Mucosa of descending colon (tissue), 3 donors: ENCODE measurements around the gene SMC5. TPM values are rescaled to one million over a fixed set of nuclear protein-coding genes. Genes with fewer than 3 reads are reported as not detected.

ENCODE experiments used
- ATAC-seq: fragments of 200-7000 bp; cut with Tn5 transposase; one replicate; pipeline ENCODE4 v1.9.1; 2020; ENCODE audit warnings: mild to moderate bottlenecking, moderate library complexity
- DNase-seq, 3 donors: peaks; one replicate each; pipeline ENCODE4 v3.0.0-alpha.2; 2020
- H3K36me3 ChIP-seq: fragments of 200-600 bp; one replicate; pipeline ENCODE4 v1.8.0; 2021; ENCODE audit warnings: low read depth, mild to moderate bottlenecking
- H3K4me1 ChIP-seq: fragments of 200-600 bp; one replicate; pipeline ENCODE4 v1.8.0; 2021; ENCODE audit warnings: low read depth, mild to moderate bottlenecking
- H3K4me3 ChIP-seq: fragments of 200-600 bp; one replicate; pipeline ENCODE4 v1.8.0; 2021; ENCODE audit warnings: mild to moderate bottlenecking
- H3K9me3 ChIP-seq: fragments of 200-600 bp; one replicate; pipeline ENCODE4 v1.8.0; 2021; ENCODE audit warnings: mild to moderate bottlenecking
- intact Hi-C, 2 donors: fragments of 100-400 bp; cut with DNase I in 1 of 2; cut with micrococcal nuclease in 1 of 2; formaldehyde crosslinking; loops; one replicate each; pipeline versions ENCODE4 v1.11.0 to v1.11.1; 2022; cut with DNase I, micrococcal nuclease
- total RNA-seq, 3 donors: library from RNA; stranded (reverse); fragmentation: NEBNext Ultra II Directional in 2 of 3; extraction: Animal tissue kit (Norgen Biotek cat#: 25700) in 2 of 3; gene quantifications; one replicate each; pipeline versions ENCODE4 v1.2.1 to v1.2.4, GENCODE V29; 2021 to 2023
- TF ChIP-seq, protein P1 (sequence below): fragments of 200-600 bp; IDR thresholded peaks from one replicate; pipeline ENCODE4 v1.8.0; 2022; ENCODE audit warnings: antibody characterized with exemption, mild to moderate bottlenecking
- donor health status: DM: no; HTN: no; CAD: no; lungs with moderate emphysema.
- donor health status: DM: no; HTN: no; CAD: no.
- donor health status: DM: no; HTN: yes; CAD: no.

The SMC5 gene
- total RNA-seq, 3 donors from 2014 or later = 23.7 to 32.1 (median 31.7) TPM

DNA sequence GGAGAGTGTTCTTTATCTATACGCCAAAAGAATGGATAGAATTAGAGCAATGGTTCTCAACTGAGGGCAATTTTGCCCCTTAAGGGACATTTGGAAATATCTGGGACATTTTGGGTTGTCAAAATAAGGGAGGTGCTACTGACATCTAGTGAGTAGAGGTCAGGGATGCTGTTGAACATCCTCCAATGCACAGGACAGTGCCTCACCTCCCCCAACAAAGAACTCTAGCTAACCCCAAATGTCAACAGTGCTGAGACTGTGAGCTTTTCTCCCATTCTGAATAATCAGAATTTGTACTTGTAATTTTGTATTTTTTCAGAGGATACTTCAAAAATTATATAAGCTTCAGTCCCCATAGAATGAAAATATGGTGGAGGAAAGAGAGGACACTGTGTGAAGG lies 8.6 kb upstream of the SMC5 start:
- no peak for ATAC-seq
- TF ChIP-seq, protein P1, sequence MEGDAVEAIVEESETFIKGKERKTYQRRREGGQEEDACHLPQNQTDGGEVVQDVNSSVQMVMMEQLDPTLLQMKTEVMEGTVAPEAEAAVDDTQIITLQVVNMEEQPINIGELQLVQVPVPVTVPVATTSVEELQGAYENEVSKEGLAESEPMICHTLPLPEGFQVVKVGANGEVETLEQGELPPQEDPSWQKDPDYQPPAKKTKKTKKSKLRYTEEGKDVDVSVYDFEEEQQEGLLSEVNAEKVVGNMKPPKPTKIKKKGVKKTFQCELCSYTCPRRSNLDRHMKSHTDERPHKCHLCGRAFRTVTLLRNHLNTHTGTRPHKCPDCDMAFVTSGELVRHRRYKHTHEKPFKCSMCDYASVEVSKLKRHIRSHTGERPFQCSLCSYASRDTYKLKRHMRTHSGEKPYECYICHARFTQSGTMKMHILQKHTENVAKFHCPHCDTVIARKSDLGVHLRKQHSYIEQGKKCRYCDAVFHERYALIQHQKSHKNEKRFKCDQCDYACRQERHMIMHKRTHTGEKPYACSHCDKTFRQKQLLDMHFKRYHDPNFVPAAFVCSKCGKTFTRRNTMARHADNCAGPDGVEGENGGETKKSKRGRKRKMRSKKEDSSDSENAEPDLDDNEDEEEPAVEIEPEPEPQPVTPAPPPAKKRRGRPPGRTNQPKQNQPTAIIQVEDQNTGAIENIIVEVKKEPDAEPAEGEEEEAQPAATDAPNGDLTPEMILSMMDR = no peak
- Histone ChIP-seq H3K36me3 (no peaks in the 10 kb centered on the region), H3K4me1 (no peaks in the 10 kb centered on the region), H3K4me3 (no peak overlapping the region), H3K9me3 (no peaks in the 10 kb centered on the region)
- intact Hi-C loops = loop anchor here in 1 of 2 donors (10.0 kb wide), 1 partner anchor 55 kb away; no protein-coding TSS in a partner anchor
- DNase-seq = no peak

DNA sequence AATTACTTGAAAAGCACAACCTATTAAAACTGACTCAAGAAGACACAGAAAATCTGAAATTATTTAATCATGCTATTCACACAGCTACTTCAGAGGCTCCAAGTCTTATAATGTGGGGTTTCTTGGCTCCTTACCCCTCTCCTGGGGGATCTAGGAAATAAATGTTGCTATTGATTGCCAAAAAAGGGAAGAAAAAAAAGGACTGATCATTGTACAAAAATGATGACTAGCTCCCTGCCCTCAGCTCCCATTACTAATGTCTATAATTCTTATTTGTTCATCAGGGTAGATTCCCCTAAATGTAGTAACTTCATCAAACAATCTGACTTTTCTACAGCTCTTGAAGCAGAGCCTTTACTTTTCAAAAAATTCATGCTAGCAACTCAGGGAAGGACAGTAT lies 3.3 kb upstream of the SMC5 start:
- Histone ChIP-seq H3K4me3 (no peak overlapping the region), H3K36me3 (no peaks in the 10 kb centered on the region), H3K9me3 (no peaks in the 10 kb centered on the region), H3K4me1 (peaks cover 13% of the 10 kb centered on the region)
- no peak for ATAC-seq
- DNase-seq = no peak
- TF ChIP-seq, protein P1 = no peak
- intact Hi-C loops = loop anchor here in 1 of 2 donors (10.0 kb wide), 1 partner anchor 61 kb away; no protein-coding TSS in a partner anchor

DNA sequence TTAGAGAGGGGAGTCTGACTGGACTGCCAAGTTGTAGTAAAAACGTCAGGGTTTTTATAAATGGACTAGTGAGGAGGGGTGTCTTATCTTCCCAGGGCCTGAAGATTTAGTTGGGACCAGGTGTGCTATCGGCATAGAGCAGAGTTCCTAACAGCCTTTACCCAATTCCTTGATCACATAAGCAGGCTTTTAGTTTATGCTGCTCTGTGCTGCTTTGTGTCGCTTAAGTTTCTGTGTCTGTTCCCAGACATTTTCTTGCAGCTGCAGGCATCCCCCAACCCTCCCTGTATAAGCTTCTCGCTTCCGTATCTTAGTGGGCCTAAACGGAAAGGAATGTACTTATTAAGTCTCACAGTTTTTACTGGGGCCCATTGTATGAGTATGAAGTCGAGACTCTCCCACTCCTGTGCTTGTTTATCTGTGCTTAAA lies 2.6 kb upstream of the SMC5 start:
- Histone ChIP-seq H3K4me3 (no peak overlapping the region), H3K36me3 (no peaks in the 10 kb centered on the region), H3K4me1 (peaks cover 19% of the 10 kb centered on the region), H3K9me3 (no peaks in the 10 kb centered on the region)
- DNase-seq = peak in 1 of 3 donors; percentile 31
- TF ChIP-seq, protein P1 = no peak
- no peak for ATAC-seq
- intact Hi-C loops = loop anchor here in 1 of 2 donors (10.0 kb wide), 1 partner anchor 61 kb away; no protein-coding TSS in a partner anchor

DNA sequence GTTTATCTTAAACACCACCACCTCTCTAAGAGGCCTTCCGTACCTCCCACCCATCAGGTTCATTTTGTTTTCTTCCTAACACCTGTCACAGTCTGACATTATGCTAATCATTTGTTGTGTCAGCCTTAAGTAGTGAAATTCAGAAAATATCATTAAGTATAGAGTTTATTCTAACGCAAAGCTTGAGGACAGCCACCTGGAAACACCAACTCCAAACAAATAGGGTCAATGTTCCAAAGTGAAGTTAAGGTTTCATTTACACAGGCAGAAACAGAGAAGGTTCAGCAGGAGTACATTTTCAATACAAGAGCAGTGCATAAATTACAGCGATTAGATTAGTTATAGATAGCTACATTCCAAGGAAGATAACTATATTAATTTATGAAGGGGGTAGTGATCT lies 1.3 kb upstream of the SMC5 start:
- ATAC-seq (no peak), DNase-seq (no peak)
- Histone ChIP-seq H3K4me1 (peaks cover 28% of the 10 kb centered on the region), H3K4me3 (no peak overlapping the region), H3K36me3 (no peaks in the 10 kb centered on the region), H3K9me3 (no peaks in the 10 kb centered on the region)
- TF ChIP-seq, protein P1 = no peak
- intact Hi-C loops = loop anchor here in 1 of 2 donors (10.0 kb wide), 1 partner anchor 63 kb away; no protein-coding TSS in a partner anchor

DNA sequence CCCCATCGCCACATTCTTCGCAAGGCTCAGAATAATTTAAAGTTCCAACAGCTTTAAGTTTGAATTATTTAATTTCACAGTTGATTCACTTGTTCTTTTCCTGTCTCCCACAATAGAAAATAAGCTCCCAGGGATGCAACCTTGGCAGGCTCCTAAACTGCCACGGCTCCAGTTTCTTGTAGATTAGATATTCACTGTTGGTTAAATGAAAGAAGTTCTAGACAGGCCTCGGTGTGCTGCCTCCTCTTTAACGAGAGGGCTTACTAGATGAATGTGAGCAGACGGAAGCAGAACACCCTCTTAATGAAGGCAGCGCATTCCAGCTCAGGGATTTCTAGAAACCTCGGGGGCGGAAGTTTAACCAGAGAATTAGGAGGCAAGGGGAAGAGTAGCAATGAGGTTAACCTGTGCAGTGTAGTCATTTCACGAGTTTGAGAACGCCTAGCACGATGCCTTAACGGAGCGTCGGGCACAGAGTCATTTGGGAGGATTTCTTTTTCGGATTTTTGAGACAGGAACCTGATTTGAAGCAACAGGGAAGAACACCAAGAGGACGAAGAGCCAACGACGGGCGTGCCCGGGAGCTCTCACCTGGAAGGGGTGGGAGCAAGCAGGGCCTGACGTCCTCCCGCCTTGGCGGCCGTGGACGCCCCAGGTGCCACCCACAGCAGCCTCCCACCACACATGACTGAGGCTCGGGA lies 637 bp upstream of the SMC5 start:
- Histone ChIP-seq H3K4me1 (peaks cover 28% of the 10 kb centered on the region), H3K9me3 (no peaks in the 10 kb centered on the region), H3K36me3 (no peaks in the 10 kb centered on the region), H3K4me3 (peak overlapping the region; percentile 12)
- ATAC-seq = peak; percentile 87
- TF ChIP-seq, protein P1 = no peak
- DNase-seq = peak; percentile 85 to 89 (median 87)
- intact Hi-C loops = loop anchor here in 1 of 2 donors (10.0 kb wide), 1 partner anchor 63 kb away; no protein-coding TSS in a partner anchor
